ENCODE measurements around the gene NFATC4.

Gene NFATC4

GRCh38 chr14:24332268-24332993 lies 35.6 kb upstream of the NFATC4 start:
- DNase-seq (ENCODE audit: insufficient read length, low spot score) (peak; percentile 84), FAIRE-seq (no peak)
- peak; percentile 52 for TF ChIP-seq CTCF (IDR thresholded peaks at IDR 0.05; ENCODE audit: insufficient read depth, missing control alignments)

DNA sequence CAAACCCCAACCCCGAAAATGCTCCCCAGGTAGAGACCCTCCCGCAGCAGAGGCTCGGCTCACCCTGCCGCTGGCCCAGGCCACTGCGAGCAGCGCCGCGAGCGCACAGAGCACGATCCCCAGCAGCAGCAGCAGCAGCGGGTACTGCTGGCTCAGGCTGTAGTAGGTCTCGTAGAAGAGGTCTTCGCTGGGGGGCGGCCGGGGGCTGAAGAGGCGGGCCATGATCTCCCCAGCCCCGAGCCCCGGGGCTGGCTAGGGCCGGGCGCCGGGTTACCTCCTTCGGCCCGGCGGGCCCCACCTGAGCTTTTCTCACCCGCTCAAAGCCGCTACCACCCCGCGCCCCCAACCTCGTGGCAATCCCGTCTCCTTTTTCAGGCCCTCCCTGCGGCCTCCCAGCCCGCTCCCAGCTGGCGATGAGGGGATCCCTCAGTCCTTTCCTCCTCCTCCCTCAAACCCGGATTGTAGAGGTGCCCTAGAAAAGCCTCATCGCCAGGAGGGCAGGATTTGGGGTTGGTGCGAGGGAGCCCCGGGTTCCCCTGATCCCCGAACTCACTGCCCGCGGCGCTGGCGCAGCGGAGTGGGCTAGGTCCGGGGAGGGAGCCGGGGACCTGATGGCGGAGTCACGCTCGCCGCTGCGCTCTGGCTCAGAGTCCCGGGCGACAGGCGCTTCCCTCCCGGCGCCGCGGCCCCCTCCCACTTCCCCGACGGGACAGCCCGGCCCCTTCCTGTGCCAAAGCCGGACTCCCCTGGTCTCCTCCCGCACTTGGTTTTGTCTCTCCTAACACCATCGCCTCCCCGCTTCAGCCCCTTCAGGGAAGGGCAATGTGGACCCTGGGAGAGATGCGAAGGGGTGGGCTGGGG lies 33.3 kb upstream of the NFATC4 start, which contains the start of gene ADCY4:
ADCY4 (minus strand) TSS at position 641 of the 861 bp plus-strand sequence; CDS start at position 222, 419 bp downstream.
- no peak for FAIRE-seq
- DNase-seq (ENCODE audit: insufficient read length, low spot score) = no peak
- TF ChIP-seq CTCF (IDR thresholded peaks at IDR 0.05; ENCODE audit: insufficient read depth, missing control alignments) = no peak

- FAIRE-seq (no peak), DNase-seq (ENCODE audit: insufficient read length, low spot score) (no peak)
- TF ChIP-seq CTCF (IDR thresholded peaks at IDR 0.05; ENCODE audit: insufficient read depth, missing control alignments) = no peak
Observed at GRCh38 chr14:24335461-24336171, 32.4 kb upstream of the NFATC4 start.

DNA sequence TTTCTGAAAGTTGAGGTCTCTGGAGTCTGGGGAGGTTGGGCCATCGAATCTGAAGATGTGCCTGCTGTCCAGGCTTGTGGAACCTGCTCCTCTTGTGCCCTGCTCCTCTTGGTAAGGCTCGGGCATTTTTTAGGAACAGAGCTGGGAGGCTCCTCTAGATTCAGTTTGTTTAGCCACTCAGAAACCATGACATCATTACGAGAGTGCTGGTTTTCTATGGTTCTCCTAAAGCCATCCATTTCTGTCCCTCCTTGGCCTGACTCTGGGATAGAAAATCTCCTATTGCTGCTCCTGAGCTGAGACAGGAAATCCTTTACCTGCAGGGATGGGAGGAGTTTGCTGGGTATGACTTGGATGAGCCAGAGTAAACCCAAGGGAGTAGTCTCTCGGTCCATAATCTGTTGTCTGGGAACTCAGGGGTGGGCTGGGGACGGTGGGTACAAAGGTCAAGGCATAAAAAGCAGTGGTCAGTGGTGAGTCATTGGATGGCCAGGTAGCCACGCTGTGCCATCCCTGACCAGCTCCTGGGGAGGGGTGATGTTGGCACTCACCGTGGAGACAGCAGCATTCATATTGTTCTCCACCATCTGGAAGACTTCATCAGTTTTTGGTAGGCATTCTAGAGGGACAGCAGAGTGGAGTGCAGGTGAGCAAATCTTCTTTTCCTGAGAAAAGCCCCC lies 30.7 kb upstream of the NFATC4 start:
- TF ChIP-seq CTCF (IDR thresholded peaks at IDR 0.05; ENCODE audit: insufficient read depth, missing control alignments) = no peak
- no peak for FAIRE-seq
- no peak for DNase-seq (ENCODE audit: insufficient read length, low spot score)

GRCh38 chr14:24337824-24338175 lies 30.2 kb upstream of the NFATC4 start:
- FAIRE-seq = no peak
- TF ChIP-seq CTCF (IDR thresholded peaks at IDR 0.05; ENCODE audit: insufficient read depth, missing control alignments) = no peak
- DNase-seq (ENCODE audit: insufficient read length, low spot score) = no peak

DNA sequence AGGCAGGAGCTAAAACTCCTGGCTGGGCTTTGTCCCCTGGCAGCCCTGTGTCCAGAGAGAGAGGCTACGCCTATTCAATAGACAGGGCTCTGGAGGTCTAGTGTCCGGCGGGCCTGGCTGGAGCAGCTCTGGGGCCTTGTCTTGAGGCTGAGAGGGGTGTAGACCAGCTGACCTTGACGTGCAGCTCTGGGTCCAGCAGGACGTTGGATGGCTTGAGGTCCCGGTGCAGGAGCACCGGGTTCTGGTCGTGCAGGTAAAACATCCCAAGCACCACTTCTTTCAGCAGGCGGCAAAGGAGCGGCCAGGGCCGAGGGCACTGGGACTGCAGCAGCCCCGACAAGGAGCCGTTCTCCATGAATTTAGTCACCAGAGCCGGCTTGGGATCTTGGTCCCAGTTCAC lies 29.1 kb upstream of the NFATC4 start:
- FAIRE-seq = no peak
- no peak for TF ChIP-seq CTCF (IDR thresholded peaks at IDR 0.05; ENCODE audit: insufficient read depth, missing control alignments)
- DNase-seq (ENCODE audit: insufficient read length, low spot score) = no peak
